Neural progenitor cell (in vitro differentiated cells): ENCODE results near the gene CEACAM3. TPM values are rescaled to one million over a fixed set of nuclear protein-coding genes. Genes with fewer than 3 reads are reported as not detected.

Source experiments
- DNase-seq: peaks from one replicate; pipeline ENCODE4 v3.0.0-alpha.2; 2016; ENCODE audit warnings: low spot score
- H2AFZ ChIP-seq: fragments of 200-600 bp; sonication (generic); replicated peaks from 2 replicates; pipeline ENCODE4 v1.6.1; 2016; ENCODE audit warnings: antibody characterized with exemption
- H3F3A ChIP-seq: fragments of 200-600 bp; sonication (generic); 2 replicates; pipeline ENCODE4 v1.6.1; 2016; ENCODE audit warnings: antibody characterized with exemption, low read depth
- H3K27ac ChIP-seq: fragments of 200-600 bp; sonication (generic); 2 replicates; pipeline ENCODE4 v1.5.1; 2016; ENCODE audit warnings: mild to moderate bottlenecking
- H3K27me3 ChIP-seq: fragments of 200-600 bp; sonication (generic); 2 replicates; pipeline ENCODE4 v1.6.1; 2016; ENCODE audit warnings: mild to moderate bottlenecking, moderate library complexity
- H3K36me3 ChIP-seq: fragments of 200-600 bp; sonication (generic); 2 replicates; pipeline ENCODE4 v1.5.1; 2016
- H3K4me1 ChIP-seq: fragments of 200-600 bp; sonication (generic); 2 replicates; pipeline ENCODE4 v1.6.1; 2016; ENCODE audit warnings: mixed run types
- H3K4me2 ChIP-seq: fragments of 200-600 bp; sonication (generic); 2 replicates; pipeline ENCODE4 v1.6.1; 2016
- H3K4me3 ChIP-seq: fragments of 200-600 bp; sonication (generic); 2 replicates; pipeline ENCODE4 v1.5.1; 2016
- H3K79me2 ChIP-seq: fragments of 200-600 bp; sonication (generic); 2 replicates; pipeline ENCODE4 v1.6.1; 2016; ENCODE audit warnings: low read depth
- H3K9ac ChIP-seq: fragments of 200-600 bp; sonication (generic); 2 replicates; pipeline ENCODE4 v1.6.1; 2016
- H3K9me3 ChIP-seq: fragments of 200-600 bp; sonication (generic); 2 replicates; pipeline ENCODE4 v1.5.1; 2016; ENCODE audit warnings: low read depth
- H4K20me1 ChIP-seq: fragments of 200-600 bp; sonication (generic); 2 replicates; pipeline ENCODE4 v1.6.1; 2016; ENCODE audit warnings: low read depth
- H3K27ac Mint-ChIP-seq: 3 replicates; pipeline ENCODE4 v1.8.0; 2021; ENCODE audit warnings: mixed read lengths
- H3K27me3 Mint-ChIP-seq: 2 replicates; pipeline ENCODE4 v1.8.0; 2022; ENCODE audit warnings: low read depth, mild to moderate bottlenecking, inconsistent platforms, moderate library complexity, mixed read lengths; ENCODE audit not compliant: insufficient read depth
- H3K36me3 Mint-ChIP-seq: 3 replicates; pipeline ENCODE4 v1.8.0; 2021; ENCODE audit warnings: mixed read lengths
- H3K4me1 Mint-ChIP-seq: 3 replicates; pipeline ENCODE4 v1.8.0; 2021; ENCODE audit warnings: mixed read lengths
- H3K4me3 Mint-ChIP-seq: 3 replicates; pipeline ENCODE4 v1.8.0; 2021; ENCODE audit warnings: mild to moderate bottlenecking, moderate library complexity, mixed read lengths
- H3K9me3 Mint-ChIP-seq: 3 replicates; pipeline ENCODE4 v1.8.0; 2020; ENCODE audit warnings: mixed read lengths
- EZH2 ChIP-seq: fragments of 200-600 bp; sonication (generic); IDR thresholded peaks from 2 replicates; pipeline ENCODE4 v1.6.1; 2017; ENCODE audit warnings: antibody characterized with exemption, mild to moderate bottlenecking, moderate library complexity
- EZH2phosphoT487 ChIP-seq: fragments of 200-600 bp; sonication (generic); IDR thresholded peaks from 2 replicates; pipeline ENCODE4 v1.6.1; 2017; ENCODE audit warnings: antibody characterized with exemption
- total RNA-seq: library from RNA; depleted of rRNA; stranded (reverse); fragments of >200 nt; gene quantifications from 2 replicates; pipeline ENCODE4 v1.2.3, GENCODE V29; 2015; ENCODE audit warnings: low replicate concordance
- TF ChIP-seq, protein P1 (sequence below): fragments of 200-600 bp; sonication (generic); IDR thresholded peaks from 2 replicates; pipeline ENCODE4 v1.5.1; 2017; ENCODE audit warnings: antibody characterized with exemption, mild to moderate bottlenecking

Gene CEACAM3
- total RNA-seq, 1 donor from 2014 or later = not detected

DNA sequence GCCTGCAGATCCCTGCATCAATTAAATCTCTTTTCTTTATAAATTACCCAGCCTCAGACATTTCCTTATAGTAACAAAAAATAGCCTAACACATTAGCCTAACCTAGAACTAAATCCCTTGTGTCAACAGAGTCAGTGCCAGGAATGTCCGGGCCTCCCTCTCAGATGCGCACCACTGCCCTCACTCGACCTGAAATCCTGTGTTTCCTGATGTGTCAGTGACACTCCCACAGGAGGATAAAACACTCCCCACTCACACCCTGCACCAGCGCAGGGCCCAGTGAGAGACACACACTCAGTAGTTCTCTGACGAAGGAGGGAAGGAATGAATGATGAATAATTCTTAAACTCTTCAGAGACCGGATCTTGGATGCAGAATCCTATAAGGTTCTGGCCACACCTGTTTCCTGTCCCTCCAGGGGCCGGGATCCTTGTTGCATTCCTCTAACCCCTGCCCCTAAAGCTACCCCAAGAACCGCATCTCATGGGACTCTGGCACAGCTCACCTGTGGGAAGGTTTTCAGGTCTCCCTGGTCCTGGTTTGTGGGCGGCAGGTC, 3.1 kb downstream of the CEACAM3 start:
- Histone ChIP-seq H3K4me3 (no peak overlapping the region), H3K27ac (no peak overlapping the region), H3K4me1 (no peaks in the 10 kb centered on the region), H3K9ac (no peak overlapping the region), H3F3A (peaks cover 6% of the 10 kb centered on the region), H3K27me3 (no peaks in the 10 kb centered on the region), H3K79me2 (no peaks in the 10 kb centered on the region), H3K36me3 (no peaks in the 10 kb centered on the region), H3K9me3 (no peaks in the 10 kb centered on the region), H3K4me2 (no peak overlapping the region), H2AFZ (no peak overlapping the region), H4K20me1 (no peaks in the 10 kb centered on the region)
- no peaks in the 10 kb centered on the region for H3K36me3 Mint-ChIP-seq
- H3K27me3 Mint-ChIP-seq = peaks cover 4% of the 10 kb centered on the region
- no peak for TF ChIP-seq EZH2
- TF ChIP-seq, protein P1, sequence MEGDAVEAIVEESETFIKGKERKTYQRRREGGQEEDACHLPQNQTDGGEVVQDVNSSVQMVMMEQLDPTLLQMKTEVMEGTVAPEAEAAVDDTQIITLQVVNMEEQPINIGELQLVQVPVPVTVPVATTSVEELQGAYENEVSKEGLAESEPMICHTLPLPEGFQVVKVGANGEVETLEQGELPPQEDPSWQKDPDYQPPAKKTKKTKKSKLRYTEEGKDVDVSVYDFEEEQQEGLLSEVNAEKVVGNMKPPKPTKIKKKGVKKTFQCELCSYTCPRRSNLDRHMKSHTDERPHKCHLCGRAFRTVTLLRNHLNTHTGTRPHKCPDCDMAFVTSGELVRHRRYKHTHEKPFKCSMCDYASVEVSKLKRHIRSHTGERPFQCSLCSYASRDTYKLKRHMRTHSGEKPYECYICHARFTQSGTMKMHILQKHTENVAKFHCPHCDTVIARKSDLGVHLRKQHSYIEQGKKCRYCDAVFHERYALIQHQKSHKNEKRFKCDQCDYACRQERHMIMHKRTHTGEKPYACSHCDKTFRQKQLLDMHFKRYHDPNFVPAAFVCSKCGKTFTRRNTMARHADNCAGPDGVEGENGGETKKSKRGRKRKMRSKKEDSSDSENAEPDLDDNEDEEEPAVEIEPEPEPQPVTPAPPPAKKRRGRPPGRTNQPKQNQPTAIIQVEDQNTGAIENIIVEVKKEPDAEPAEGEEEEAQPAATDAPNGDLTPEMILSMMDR = no peak
- no peak for TF ChIP-seq EZH2phosphoT487
- H3K4me1 Mint-ChIP-seq = peaks cover 8% of the 10 kb centered on the region
- no peak overlapping the region for H3K27ac Mint-ChIP-seq
- no peaks in the 10 kb centered on the region for H3K9me3 Mint-ChIP-seq
- no peak for DNase-seq
- no peak overlapping the region for H3K4me3 Mint-ChIP-seq

DNA sequence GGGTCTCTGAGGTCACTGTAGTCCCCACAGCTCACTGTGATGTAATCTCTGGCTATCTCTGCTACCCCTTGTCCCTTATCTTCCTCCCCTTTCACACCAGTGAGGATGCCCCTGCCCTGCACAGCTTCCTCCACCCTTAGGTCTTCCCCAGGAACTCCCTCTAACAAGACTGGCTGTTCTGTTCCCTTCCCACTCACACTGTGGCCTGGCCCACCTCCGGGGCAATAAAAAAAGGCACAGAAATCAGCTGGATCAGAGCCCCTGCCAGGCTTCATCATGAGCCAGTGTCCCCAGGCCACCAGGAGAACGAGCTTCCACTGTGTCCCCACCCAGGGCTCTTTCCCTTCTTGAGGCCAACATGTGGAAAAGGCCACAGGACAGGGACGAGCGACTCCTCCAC, 4.6 kb downstream of the CEACAM3 start:
- TF ChIP-seq, protein P1 = no peak
- no peak for TF ChIP-seq EZH2
- TF ChIP-seq EZH2phosphoT487 = no peak
- H2AFZ ChIP-seq = no peak overlapping the region
- no peak overlapping the region for H3K9ac ChIP-seq
- no peaks in the 10 kb centered on the region for H3K27me3 ChIP-seq
- Mint-ChIP-seq H3K36me3 (no peaks in the 10 kb centered on the region), H3K9me3 (no peaks in the 10 kb centered on the region), H3K27ac (no peak overlapping the region), H3K4me3 (no peak overlapping the region), H3K4me1 (peaks cover 8% of the 10 kb centered on the region), H3K27me3 (peaks cover 4% of the 10 kb centered on the region)
- no peaks in the 10 kb centered on the region for H3K4me1 ChIP-seq
- H3K9me3 ChIP-seq = no peaks in the 10 kb centered on the region
- no peaks in the 10 kb centered on the region for H3K79me2 ChIP-seq
- no peaks in the 10 kb centered on the region for H4K20me1 ChIP-seq
- H3K36me3 ChIP-seq = no peaks in the 10 kb centered on the region
- DNase-seq = no peak
- no peak overlapping the region for H3K27ac ChIP-seq
- H3F3A ChIP-seq = peaks cover 6% of the 10 kb centered on the region
- H3K4me3 ChIP-seq = no peak overlapping the region
- no peak overlapping the region for H3K4me2 ChIP-seq

DNA sequence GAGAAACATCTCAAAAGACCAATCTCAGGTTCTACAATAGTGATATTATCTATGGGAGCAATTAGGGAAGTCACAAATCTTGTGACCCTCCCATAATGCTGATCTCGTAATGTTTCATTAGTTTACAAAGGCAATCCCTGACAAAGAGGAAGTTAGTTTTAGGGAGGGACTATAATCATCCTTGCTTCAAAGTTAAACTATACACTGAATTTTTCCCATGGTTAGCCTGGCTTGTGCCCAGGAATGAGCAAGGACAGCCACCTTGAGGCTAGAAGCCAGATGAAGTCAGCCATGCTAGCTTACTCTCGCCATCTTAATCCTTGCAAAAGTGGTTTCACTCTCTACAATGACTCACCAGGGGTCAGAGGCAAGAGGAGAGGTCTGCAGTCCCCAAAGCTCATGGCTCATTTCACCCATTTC, 5.4 kb downstream of the CEACAM3 start:
- TF ChIP-seq EZH2 (no peak), EZH2phosphoT487 (no peak)
- TF ChIP-seq, protein P1 = no peak
- Mint-ChIP-seq H3K4me1 (peaks cover 8% of the 10 kb centered on the region), H3K4me3 (no peak overlapping the region), H3K36me3 (no peaks in the 10 kb centered on the region), H3K27ac (no peak overlapping the region), H3K27me3 (peaks cover 6% of the 10 kb centered on the region), H3K9me3 (no peaks in the 10 kb centered on the region)
- no peaks in the 10 kb centered on the region for H3K79me2 ChIP-seq
- H3K27me3 ChIP-seq = no peaks in the 10 kb centered on the region
- no peak overlapping the region for H3K27ac ChIP-seq
- H3K9ac ChIP-seq = no peak overlapping the region
- H3K9me3 ChIP-seq = no peaks in the 10 kb centered on the region
- H3F3A ChIP-seq = peaks cover 6% of the 10 kb centered on the region
- no peak overlapping the region for H3K4me3 ChIP-seq
- H3K4me2 ChIP-seq = no peak overlapping the region
- DNase-seq = no peak
- no peaks in the 10 kb centered on the region for H3K36me3 ChIP-seq
- H2AFZ ChIP-seq = no peak overlapping the region
- H3K4me1 ChIP-seq = no peaks in the 10 kb centered on the region
- H4K20me1 ChIP-seq = no peaks in the 10 kb centered on the region
